Subcutaneous adipose tissue (tissue), 4 donors: ENCODE results near the gene KCNH1. TPM values are rescaled to one million over a fixed set of nuclear protein-coding genes. Genes with fewer than 3 reads are reported as not detected.

Experiments used
- CTCF ChIP-seq: fragments of 450-650 bp; IDR thresholded peaks from one replicate; pipeline ENCODE4 v1.5.1; 2016; ENCODE audit warnings: low read depth, mild to moderate bottlenecking, control low read depth, antibody characterized with exemption, moderate library complexity
- total RNA-seq, 4 donors: library from RNA; depleted of rRNA; stranded (reverse); fragments of >200 nt; gene quantifications; one replicate each; pipeline ENCODE4 v1.1.0, GENCODE V29; 2016

Gene KCNH1
- total RNA-seq, 4 donors from 2014 or later: 0.44 TPM; not detected in 3

GRCh38 chr1:210722410-210723081 is 411.4 kb downstream of the KCNH1 start:
- TF ChIP-seq CTCF: no peak

GRCh38 chr1:210715072-210715471 is 418.9 kb downstream of the KCNH1 start:
- TF ChIP-seq CTCF: no peak

GRCh38 chr1:210711825-210712612 is 421.9 kb downstream of the KCNH1 start:
- TF ChIP-seq CTCF: no peak

- TF ChIP-seq CTCF: no peak
Observed at GRCh38 chr1:210709701-210710100, 424.2 kb downstream of the KCNH1 start.

- TF ChIP-seq CTCF: no peak
Observed at GRCh38 chr1:210707300-210708240, 426.4 kb downstream of the KCNH1 start.

- TF ChIP-seq CTCF: no peak
Observed at GRCh38 chr1:210706246-210706645, 427.7 kb downstream of the KCNH1 start.
